Fibroblast of pulmonary artery (primary cell): ENCODE results near the gene MSMP.
A peak's percentile ranks its signal among the peaks of the same experiment; 100 is the strongest.

ENCODE experiments used
- DNase-seq: peaks from one replicate; pipeline ENCODE4 v3.0.0-alpha.2; 2010; ENCODE audit warnings: low read depth
- H3K4me3 ChIP-seq: replicated peaks from 2 replicates; pipeline ENCODE4 v1.5.1; 2011; ENCODE audit warnings: low read depth, mild to moderate bottlenecking, control low read depth, low read length, moderate library complexity
- TF ChIP-seq, protein P1 (sequence below): IDR thresholded peaks from 2 replicates; pipeline ENCODE4 v1.5.1; 2011; ENCODE audit warnings: mild to moderate bottlenecking, control low read depth, low read length, inconsistent platforms; ENCODE audit errors: missing control alignments

MSMP gene

DNA sequence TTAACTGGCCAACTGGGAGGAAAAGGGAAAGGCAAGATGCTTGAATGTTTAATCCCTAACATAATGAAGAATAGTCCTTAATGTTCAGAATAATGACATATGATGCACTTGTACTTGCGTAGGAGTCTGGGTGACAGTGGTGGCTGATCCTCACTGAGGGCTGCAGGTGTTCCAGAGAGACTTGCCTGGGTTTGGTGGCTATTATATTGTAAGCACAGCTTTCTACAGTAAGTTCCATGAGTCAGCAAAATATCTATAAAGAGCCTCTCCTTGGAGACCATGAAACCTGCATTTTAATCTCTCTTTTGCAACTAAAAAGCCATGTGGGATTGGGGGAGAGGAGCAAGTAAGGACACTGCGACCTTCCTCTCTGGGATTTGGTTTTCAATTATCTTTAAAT is 35.5 kb upstream of the MSMP start:
- H3K4me3 ChIP-seq = no peak overlapping the region
- DNase-seq = no peak
- TF ChIP-seq, protein P1, sequence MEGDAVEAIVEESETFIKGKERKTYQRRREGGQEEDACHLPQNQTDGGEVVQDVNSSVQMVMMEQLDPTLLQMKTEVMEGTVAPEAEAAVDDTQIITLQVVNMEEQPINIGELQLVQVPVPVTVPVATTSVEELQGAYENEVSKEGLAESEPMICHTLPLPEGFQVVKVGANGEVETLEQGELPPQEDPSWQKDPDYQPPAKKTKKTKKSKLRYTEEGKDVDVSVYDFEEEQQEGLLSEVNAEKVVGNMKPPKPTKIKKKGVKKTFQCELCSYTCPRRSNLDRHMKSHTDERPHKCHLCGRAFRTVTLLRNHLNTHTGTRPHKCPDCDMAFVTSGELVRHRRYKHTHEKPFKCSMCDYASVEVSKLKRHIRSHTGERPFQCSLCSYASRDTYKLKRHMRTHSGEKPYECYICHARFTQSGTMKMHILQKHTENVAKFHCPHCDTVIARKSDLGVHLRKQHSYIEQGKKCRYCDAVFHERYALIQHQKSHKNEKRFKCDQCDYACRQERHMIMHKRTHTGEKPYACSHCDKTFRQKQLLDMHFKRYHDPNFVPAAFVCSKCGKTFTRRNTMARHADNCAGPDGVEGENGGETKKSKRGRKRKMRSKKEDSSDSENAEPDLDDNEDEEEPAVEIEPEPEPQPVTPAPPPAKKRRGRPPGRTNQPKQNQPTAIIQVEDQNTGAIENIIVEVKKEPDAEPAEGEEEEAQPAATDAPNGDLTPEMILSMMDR = no peak

- H3K4me3 ChIP-seq = no peak overlapping the region
- no peak for DNase-seq
- TF ChIP-seq, protein P1 = no peak
These were observed 29.3 kb upstream of the MSMP start for GRCh38 chr9:35783418-35783817.

DNA sequence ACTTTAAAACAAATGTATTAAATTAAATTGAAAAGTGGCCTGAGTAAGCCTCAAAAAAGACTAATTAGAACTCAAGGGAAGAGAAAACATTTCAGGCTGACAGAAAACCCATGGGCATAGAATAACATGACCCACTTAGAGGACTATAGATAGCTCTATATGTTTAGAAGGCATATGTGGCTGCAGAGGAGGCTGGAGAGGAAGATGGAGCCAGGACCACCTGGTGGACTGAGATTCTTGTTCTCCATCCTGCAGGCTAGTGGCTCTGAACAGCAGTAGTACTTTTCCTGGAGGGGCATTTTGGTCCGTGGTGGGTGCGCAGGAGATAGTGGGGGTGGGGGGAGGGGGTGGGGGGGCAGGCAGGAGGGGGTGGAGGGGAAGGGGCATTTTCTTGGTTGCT is 27.0 kb upstream of the MSMP start:
- DNase-seq = no peak
- no peak overlapping the region for H3K4me3 ChIP-seq
- TF ChIP-seq, protein P1 = no peak

DNA sequence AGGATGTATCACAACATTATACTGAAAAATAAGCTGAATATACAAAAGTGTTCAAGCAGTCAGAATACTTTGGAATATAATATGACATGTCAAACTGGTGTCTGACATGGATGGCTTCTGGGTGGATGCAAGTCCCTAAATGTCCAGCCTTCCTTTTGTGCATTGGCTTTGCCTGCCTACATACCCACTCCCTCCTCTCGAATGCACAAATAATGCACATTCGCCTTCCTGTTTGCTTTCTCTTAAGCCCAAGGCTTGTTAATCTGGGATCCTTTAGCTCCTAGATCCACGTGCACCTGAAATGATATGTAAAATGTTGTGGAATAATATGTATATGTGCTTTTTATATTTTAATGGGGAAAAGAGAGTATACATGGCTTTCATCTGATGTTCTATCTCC is 24.4 kb upstream of the MSMP start:
- TF ChIP-seq, protein P1 = no peak
- DNase-seq = no peak
- H3K4me3 ChIP-seq = no peak overlapping the region

DNA sequence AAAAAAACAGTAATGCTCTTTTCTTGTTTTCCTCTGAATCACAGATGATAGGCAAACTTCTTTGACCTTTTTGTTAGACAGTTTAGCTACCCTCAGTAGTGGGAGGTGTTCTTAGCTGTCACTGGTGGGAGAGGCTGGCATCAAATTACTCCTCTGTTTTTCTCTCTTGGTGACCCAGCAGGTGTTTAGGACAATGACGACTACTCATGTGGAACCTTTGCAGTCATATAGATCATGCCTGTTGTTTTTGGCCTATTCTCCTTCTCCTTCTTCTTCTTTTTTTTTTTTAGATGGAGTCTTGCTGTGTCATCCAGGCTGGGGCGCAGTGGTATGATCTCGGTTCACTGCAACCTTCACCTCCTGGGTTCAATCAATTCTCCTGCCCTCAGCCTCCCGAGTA is 21.9 kb upstream of the MSMP start:
- no peak overlapping the region for H3K4me3 ChIP-seq
- DNase-seq = no peak
- TF ChIP-seq, protein P1 = no peak

GRCh38 chr9:35774907-35775635 is 21.0 kb upstream of the MSMP start:
- DNase-seq = peak; percentile 13
- no peak overlapping the region for H3K4me3 ChIP-seq
- TF ChIP-seq, protein P1 = no peak

DNA sequence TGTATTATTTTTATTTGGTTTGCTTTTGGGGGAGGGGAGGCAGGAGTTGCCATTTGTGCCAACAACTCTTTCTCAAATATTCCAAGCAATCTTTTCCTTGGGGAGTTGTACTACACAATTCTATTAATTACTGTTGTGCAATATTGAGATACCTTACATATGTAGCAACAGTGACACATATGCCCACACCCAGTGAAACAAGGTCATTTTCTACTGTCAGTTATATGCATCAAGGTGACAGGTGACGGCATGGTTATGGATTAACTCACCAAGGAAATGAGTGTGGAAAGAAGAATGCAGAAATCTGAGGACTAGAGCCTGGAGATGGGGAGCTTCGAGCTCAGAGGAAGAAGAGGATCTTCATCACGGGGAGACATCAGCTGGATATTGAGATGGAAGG is 17.9 kb upstream of the MSMP start:
- TF ChIP-seq, protein P1 = no peak
- DNase-seq = no peak
- no peak overlapping the region for H3K4me3 ChIP-seq
